K562 (cell line): ENCODE data around the gene SLC20A1. TPM values are rescaled to one million over a fixed set of nuclear protein-coding genes. Genes with fewer than 3 reads are reported as not detected.

Experiments
- BCOR ChIP-seq: fragments of 450-650 bp; IDR thresholded peaks from 2 replicates; pipeline ENCODE4 v1.6.1; 2016
- ERF ChIP-seq: fragments of 450-650 bp; formaldehyde crosslinking; IDR thresholded peaks from 2 replicates; pipeline ENCODE4 v1.4.0; 2020; ENCODE audit warnings: mild to moderate bottlenecking, mixed read lengths
- ESRRA ChIP-seq: fragments of 450-650 bp; IDR thresholded peaks from 2 replicates; pipeline ENCODE4 v1.6.1; 2014; ENCODE audit warnings: low read depth, mild to moderate bottlenecking, moderate library complexity, borderline replicate concordance
- ESRRB ChIP-seq: fragments of 250-450 bp; sonication (Bioruptor Pico); IDR thresholded peaks from 2 replicates; pipeline ENCODE4 v1.5.0; 2020; ENCODE audit warnings: mild to moderate bottlenecking, moderate library complexity, borderline replicate concordance
- HNRNPL ChIP-seq: fragments of 200-400 bp; formaldehyde crosslinking; IDR thresholded peaks from 2 replicates; pipeline ENCODE4 v1.6.1; 2017; ENCODE audit warnings: low read depth, mild to moderate bottlenecking, low read length
- MCM2 ChIP-seq: fragments of 450-650 bp; IDR thresholded peaks from 2 replicates; pipeline ENCODE4 v1.6.1; 2017; ENCODE audit warnings: low read depth, mild to moderate bottlenecking
- NCOA4 ChIP-seq: fragments of 450-650 bp; IDR thresholded peaks from 2 replicates; pipeline ENCODE4 v1.6.1; 2018; ENCODE audit warnings: mild to moderate bottlenecking; ENCODE audit not compliant: partially characterized antibody
- NCOA6 ChIP-seq: fragments of 450-650 bp; IDR thresholded peaks from 2 replicates; pipeline ENCODE4 v1.6.1; 2017; ENCODE audit warnings: mild to moderate bottlenecking
- RAD21 ChIP-seq, 2 experiments: fragments of 250-450 bp in 1 of 2; fragments of 450-650 bp in 1 of 2; sonication (Bioruptor Pico) in 1 of 2; formaldehyde crosslinking in 1 of 2; IDR thresholded peaks in 1 of 2; conservative IDR thresholded peaks in 1 of 2; 2 replicates each; pipeline versions ENCODE4 v1.4.0 to v1.8.0; 2020 to 2022; ENCODE audit warnings: mild to moderate bottlenecking in 2 of 2, moderate library complexity in 1 of 2
- SIN3B ChIP-seq: fragments of 450-650 bp; IDR thresholded peaks from 2 replicates; pipeline ENCODE4 v1.6.1; 2017; ENCODE audit warnings: low read depth, mild to moderate bottlenecking, moderate library complexity
- SRSF3 ChIP-seq: fragments of 200-400 bp; formaldehyde crosslinking; IDR thresholded peaks from 2 replicates; pipeline ENCODE4 v1.6.1; 2016; ENCODE audit warnings: mild to moderate bottlenecking, low read length, moderate library complexity; ENCODE audit not compliant: insufficient read depth
- XRCC3 ChIP-seq: fragments of 450-650 bp; IDR thresholded peaks from 2 replicates; pipeline ENCODE4 v1.6.1; 2017; ENCODE audit warnings: mild to moderate bottlenecking, moderate library complexity
- ZNF431 ChIP-seq: sonication (generic); formaldehyde crosslinking; IDR thresholded peaks from 2 replicates; pipeline ENCODE4 v1.8.0; 2022; ENCODE audit warnings: mild to moderate bottlenecking, missing genetic modification reagents
- ZNF584 ChIP-seq: fragments of 200-800 bp; sonication (Bioruptor generic); IDR thresholded peaks from 2 replicates; pipeline ENCODE4 v1.6.1; 2016; ENCODE audit warnings: low read depth, mild to moderate bottlenecking, missing genetic modification characterization, missing compliant biosample characterization
- polyA plus RNA-seq, 8 experiments: library from polyadenylated mRNA; depleted of rRNA in 4 of 8; stranded (reverse) in 5 of 8; unstranded in 3 of 8; fragments of >200 nt; fragmentation: Nextera tagmentation in 2 of 8; fragmentation: Illumina TruSeq in 1 of 8; extraction: Ambion mirVana in 2 of 8; extraction: Trizol in 1 of 8; gene quantifications; 2 replicates each; pipeline versions ENCODE4 v1.2.1 to v1.2.3, GENCODE V29; 2011 to 2014; ENCODE audit warnings: inconsistent platforms in 1 of 8, missing spikeins in 1 of 8
- total RNA-seq, 7 experiments: library from RNA; depleted of rRNA in 6 of 7; stranded (reverse); fragments of >200 nt in 6 of 7; fragmentation: Illumina TruSeq in 2 of 7; extraction: Trizol in 2 of 7; gene quantifications; 2 replicates each; pipeline versions ENCODE4 v1.2.1 to v1.2.3, GENCODE V29; 2011 to 2021; ENCODE audit warnings: low replicate concordance in 1 of 7
- TF ChIP-seq, protein P1 (sequence below): sonication (generic); formaldehyde crosslinking; IDR thresholded peaks from 2 replicates; pipeline ENCODE4 v1.8.0; 2023; ENCODE audit warnings: mild to moderate bottlenecking, missing genetic modification reagents
- TF ChIP-seq, protein P2 (sequence below): fragments of 200-800 bp; sonication (Bioruptor generic); IDR thresholded peaks from 2 replicates; pipeline ENCODE4 v1.6.1; 2017; ENCODE audit warnings: missing genetic modification characterization, missing compliant biosample characterization
- TF ChIP-seq, protein P3 (sequence below): IDR thresholded peaks from 2 replicates; pipeline ENCODE4 v1.6.1; 2016; ENCODE audit warnings: missing genetic modification characterization, missing compliant biosample characterization
- TF ChIP-seq, protein P4 (sequence below): fragments of 450-650 bp; IDR thresholded peaks from 2 replicates; pipeline ENCODE4 v1.7.1; 2018; ENCODE audit warnings: mild to moderate bottlenecking, low read depth; ENCODE audit not compliant: partially characterized antibody

Gene SLC20A1
- total and polyA plus RNA-seq, 9 of the 15 experiments (the other 6 are each of a cell fraction or from before 2014, with no cell fraction given), result 53.8 to 150 (median 74.7) TPM

DNA sequence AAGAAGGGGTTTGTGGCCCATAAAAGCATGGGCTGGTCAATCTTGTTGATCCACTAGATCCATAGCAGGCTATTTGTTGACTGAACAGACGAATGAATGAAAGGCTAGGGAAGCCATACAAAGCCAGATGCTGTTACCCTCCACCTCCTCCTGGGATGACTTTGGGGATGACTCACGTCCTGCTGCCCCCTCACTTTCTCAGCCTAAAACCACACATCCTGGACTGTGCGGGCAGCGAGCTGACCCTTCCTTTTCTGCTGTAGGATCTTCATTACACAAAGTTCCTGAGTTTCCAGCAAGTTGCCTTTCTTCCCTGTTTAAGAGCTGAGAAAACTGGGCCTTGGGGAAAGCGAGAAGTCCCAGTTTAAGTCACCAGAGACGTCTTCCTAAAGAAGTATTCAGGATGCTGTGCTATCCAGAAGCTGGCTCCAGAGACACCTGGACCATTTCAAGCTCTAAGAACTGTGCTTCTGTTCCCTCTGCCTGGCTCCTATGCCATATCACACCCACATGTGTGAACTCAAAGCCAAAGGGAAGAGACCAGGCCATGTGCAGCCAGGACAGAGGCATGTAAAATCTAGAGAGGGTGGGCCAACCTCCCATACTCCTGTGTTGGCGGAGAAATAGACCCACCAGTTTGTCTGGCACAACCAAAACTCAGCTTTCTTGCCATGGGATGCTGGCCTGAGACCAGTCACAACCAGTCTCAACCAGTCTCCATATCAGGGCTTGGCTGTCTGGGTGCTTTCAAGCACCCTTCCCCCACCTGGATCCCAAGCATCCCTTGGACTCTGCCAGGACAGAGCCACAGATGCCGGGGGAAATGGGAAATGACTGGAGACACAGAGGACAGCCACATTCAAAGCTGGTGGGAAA lies 4.7 kb upstream of the SLC20A1 start (continued):
- no peak for TF ChIP-seq RAD21 (CRISPR knock-in tag; conservative IDR thresholded peaks at IDR 0.05 in 1 of 2, IDR thresholded peaks at IDR 0.05 in 1 of 2)
- no peak for TF ChIP-seq XRCC3
- no peak for TF ChIP-seq NCOA4
- 0 out of 2 replicates have a peak, but pooled peaks have one; percentile 14 for TF ChIP-seq ESRRA
- TF ChIP-seq SRSF3, result no peak
- TF ChIP-seq, protein P1, sequence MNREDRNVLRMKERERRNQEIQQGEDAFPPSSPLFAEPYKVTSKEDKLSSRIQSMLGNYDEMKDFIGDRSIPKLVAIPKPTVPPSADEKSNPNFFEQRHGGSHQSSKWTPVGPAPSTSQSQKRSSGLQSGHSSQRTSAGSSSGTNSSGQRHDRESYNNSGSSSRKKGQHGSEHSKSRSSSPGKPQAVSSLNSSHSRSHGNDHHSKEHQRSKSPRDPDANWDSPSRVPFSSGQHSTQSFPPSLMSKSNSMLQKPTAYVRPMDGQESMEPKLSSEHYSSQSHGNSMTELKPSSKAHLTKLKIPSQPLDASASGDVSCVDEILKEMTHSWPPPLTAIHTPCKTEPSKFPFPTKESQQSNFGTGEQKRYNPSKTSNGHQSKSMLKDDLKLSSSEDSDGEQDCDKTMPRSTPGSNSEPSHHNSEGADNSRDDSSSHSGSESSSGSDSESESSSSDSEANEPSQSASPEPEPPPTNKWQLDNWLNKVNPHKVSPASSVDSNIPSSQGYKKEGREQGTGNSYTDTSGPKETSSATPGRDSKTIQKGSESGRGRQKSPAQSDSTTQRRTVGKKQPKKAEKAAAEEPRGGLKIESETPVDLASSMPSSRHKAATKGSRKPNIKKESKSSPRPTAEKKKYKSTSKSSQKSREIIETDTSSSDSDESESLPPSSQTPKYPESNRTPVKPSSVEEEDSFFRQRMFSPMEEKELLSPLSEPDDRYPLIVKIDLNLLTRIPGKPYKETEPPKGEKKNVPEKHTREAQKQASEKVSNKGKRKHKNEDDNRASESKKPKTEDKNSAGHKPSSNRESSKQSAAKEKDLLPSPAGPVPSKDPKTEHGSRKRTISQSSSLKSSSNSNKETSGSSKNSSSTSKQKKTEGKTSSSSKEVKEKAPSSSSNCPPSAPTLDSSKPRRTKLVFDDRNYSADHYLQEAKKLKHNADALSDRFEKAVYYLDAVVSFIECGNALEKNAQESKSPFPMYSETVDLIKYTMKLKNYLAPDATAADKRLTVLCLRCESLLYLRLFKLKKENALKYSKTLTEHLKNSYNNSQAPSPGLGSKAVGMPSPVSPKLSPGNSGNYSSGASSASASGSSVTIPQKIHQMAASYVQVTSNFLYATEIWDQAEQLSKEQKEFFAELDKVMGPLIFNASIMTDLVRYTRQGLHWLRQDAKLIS (CRISPR knock-in tag), result no peak
- no peak for TF ChIP-seq ESRRB (CRISPR knock-in tag)
- TF ChIP-seq, protein P2, sequence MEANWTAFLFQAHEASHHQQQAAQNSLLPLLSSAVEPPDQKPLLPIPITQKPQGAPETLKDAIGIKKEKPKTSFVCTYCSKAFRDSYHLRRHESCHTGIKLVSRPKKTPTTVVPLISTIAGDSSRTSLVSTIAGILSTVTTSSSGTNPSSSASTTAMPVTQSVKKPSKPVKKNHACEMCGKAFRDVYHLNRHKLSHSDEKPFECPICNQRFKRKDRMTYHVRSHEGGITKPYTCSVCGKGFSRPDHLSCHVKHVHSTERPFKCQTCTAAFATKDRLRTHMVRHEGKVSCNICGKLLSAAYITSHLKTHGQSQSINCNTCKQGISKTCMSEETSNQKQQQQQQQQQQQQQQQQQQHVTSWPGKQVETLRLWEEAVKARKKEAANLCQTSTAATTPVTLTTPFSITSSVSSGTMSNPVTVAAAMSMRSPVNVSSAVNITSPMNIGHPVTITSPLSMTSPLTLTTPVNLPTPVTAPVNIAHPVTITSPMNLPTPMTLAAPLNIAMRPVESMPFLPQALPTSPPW (CRISPR knock-in tag), result no peak
- no peak for TF ChIP-seq HNRNPL
- TF ChIP-seq, protein P3, sequence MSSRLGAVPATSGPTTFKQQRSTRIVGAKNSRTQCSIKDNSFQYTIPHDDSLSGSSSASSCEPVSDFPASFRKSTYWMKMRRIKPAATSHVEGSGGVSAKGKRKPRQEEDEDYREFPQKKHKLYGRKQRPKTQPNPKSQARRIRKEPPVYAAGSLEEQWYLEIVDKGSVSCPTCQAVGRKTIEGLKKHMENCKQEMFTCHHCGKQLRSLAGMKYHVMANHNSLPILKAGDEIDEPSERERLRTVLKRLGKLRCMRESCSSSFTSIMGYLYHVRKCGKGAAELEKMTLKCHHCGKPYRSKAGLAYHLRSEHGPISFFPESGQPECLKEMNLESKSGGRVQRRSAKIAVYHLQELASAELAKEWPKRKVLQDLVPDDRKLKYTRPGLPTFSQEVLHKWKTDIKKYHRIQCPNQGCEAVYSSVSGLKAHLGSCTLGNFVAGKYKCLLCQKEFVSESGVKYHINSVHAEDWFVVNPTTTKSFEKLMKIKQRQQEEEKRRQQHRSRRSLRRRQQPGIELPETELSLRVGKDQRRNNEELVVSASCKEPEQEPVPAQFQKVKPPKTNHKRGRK, result no peak
- TF ChIP-seq BCOR, result no peak
- 0 out of 2 replicates have a peak, but pooled peaks have one; percentile 33 for TF ChIP-seq ERF (CRISPR knock-in tag)
- TF ChIP-seq ZNF431 (CRISPR knock-in tag), result no peak
- TF ChIP-seq NCOA6, result no peak
- 0 out of 2 replicates have a peak, but pooled peaks have one; percentile 62 for TF ChIP-seq ZNF584 (CRISPR knock-in tag)
- TF ChIP-seq, protein P4, sequence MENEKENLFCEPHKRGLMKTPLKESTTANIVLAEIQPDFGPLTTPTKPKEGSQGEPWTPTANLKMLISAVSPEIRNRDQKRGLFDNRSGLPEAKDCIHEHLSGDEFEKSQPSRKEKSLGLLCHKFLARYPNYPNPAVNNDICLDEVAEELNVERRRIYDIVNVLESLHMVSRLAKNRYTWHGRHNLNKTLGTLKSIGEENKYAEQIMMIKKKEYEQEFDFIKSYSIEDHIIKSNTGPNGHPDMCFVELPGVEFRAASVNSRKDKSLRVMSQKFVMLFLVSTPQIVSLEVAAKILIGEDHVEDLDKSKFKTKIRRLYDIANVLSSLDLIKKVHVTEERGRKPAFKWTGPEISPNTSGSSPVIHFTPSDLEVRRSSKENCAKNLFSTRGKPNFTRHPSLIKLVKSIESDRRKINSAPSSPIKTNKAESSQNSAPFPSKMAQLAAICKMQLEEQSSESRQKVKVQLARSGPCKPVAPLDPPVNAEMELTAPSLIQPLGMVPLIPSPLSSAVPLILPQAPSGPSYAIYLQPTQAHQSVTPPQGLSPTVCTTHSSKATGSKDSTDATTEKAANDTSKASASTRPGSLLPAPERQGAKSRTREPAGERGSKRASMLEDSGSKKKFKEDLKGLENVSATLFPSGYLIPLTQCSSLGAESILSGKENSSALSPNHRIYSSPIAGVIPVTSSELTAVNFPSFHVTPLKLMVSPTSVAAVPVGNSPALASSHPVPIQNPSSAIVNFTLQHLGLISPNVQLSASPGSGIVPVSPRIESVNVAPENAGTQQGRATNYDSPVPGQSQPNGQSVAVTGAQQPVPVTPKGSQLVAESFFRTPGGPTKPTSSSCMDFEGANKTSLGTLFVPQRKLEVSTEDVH, result no peak
- no peak for TF ChIP-seq MCM2
- TF ChIP-seq SIN3B, result no peak
